Esophagus muscularis mucosa (tissue), 4 donors: ENCODE data around the gene COL5A3.

Experiments
- EP300 ChIP-seq: sonication (generic); formaldehyde crosslinking; IDR thresholded peaks from one replicate; pipeline ENCODE4 v1.6.1; 2017; ENCODE audit warnings: antibody characterized with exemption
- POLR2A ChIP-seq: fragments of 450-650 bp; IDR thresholded peaks from one replicate; pipeline ENCODE4 v1.6.1; 2017; ENCODE audit warnings: antibody characterized with exemption, moderate library complexity, mild to moderate bottlenecking, low read depth
- POLR2AphosphoS5 ChIP-seq, 2 donors: sonication (generic); formaldehyde crosslinking; IDR thresholded peaks; one replicate each; pipeline ENCODE4 v1.6.1; 2017; ENCODE audit warnings: antibody characterized with exemption in 2 of 2
- TF ChIP-seq, protein P1 (sequence below), 3 experiments: fragments of 200-600 bp in 2 of 3; fragments of 450-650 bp in 1 of 3; sonication (generic) in 2 of 3; IDR thresholded peaks; one replicate each; pipeline ENCODE4 v1.5.1; 2017 to 2019; ENCODE audit warnings: antibody characterized with exemption in 3 of 3, mild to moderate bottlenecking in 2 of 3, moderate library complexity in 1 of 3

DNA sequence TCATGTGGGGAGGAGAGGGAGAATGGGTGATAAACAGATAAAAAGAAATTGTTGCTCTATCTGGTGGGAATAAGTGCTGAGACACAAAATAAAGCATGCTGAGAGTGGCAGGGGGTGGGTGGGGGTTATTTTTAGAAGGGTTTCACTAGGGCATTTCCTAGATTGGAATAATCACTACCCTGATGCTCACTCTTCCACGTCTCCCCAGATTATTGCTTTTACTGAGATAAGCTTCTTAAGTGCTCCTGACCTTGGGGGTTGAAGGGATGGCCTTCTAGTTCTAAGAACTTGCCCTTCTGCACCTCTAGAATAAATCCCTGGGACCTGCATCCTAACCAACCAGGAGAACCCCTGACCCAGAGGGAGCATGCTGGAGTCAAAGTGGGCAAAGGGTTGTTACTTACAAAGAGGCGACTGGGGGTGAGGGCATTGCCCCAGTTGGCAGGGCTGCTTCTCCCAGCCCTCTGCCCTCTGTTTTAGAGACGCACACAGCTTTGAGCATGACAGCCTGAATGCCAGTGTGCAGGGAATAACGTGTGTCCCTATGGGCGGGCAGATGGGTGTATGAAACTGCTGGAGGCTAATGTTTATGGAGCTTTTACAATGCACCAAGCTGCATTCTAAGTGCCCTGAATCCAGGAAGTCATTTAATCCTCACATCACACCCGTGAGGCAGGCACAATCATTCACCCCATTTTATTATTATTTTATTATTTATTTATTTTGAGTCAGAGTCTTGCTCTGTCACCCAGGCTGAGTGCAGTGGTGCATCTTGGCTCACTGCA lies 3.7 kb upstream of the COL5A3 start:
- TF ChIP-seq POLR2AphosphoS5 (IDR thresholded peaks at IDR 0.05) (no peak), EP300 (no peak), POLR2A (no peak)
- TF ChIP-seq, protein P1, sequence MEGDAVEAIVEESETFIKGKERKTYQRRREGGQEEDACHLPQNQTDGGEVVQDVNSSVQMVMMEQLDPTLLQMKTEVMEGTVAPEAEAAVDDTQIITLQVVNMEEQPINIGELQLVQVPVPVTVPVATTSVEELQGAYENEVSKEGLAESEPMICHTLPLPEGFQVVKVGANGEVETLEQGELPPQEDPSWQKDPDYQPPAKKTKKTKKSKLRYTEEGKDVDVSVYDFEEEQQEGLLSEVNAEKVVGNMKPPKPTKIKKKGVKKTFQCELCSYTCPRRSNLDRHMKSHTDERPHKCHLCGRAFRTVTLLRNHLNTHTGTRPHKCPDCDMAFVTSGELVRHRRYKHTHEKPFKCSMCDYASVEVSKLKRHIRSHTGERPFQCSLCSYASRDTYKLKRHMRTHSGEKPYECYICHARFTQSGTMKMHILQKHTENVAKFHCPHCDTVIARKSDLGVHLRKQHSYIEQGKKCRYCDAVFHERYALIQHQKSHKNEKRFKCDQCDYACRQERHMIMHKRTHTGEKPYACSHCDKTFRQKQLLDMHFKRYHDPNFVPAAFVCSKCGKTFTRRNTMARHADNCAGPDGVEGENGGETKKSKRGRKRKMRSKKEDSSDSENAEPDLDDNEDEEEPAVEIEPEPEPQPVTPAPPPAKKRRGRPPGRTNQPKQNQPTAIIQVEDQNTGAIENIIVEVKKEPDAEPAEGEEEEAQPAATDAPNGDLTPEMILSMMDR (IDR thresholded peaks at IDR 0.05): no peak
